Cardiac muscle cell (in vitro differentiated cells and primary cell): ENCODE results near the gene OR51E1. TPM values are rescaled to one million over a fixed set of nuclear protein-coding genes. Genes with fewer than 3 reads are reported as not detected.

Source experiments
- DNase-seq, 2 donors: peaks; one replicate each; pipeline versions ENCODE4 v3.0.0 to v3.0.0-alpha.2; 2010 to 2017; ENCODE audit warnings: low read depth in 1 of 2, low spot score in 1 of 2
- H3K27ac ChIP-seq: fragments of 200-600 bp; sonication (generic); 2 replicates; pipeline ENCODE4 v1.5.1; 2016
- H3K27me3 ChIP-seq: fragments of 200-600 bp; sonication (generic); 2 replicates; pipeline ENCODE4 v1.6.0; 2016; ENCODE audit warnings: control low read depth
- H3K36me3 ChIP-seq: fragments of 200-600 bp; sonication (generic); 2 replicates; pipeline ENCODE4 v1.5.1; 2016; ENCODE audit warnings: control low read depth
- H3K4me1 ChIP-seq: fragments of 200-600 bp; sonication (generic); 2 replicates; pipeline ENCODE4 v1.8.1; 2017; ENCODE audit warnings: low read depth, mild to moderate bottlenecking, mixed run types
- H3K4me3 ChIP-seq: fragments of 200-600 bp; sonication (generic); 2 replicates; pipeline ENCODE4 v1.5.1; 2016; ENCODE audit warnings: mild to moderate bottlenecking
- H3K9me3 ChIP-seq: fragments of 200-600 bp; sonication (generic); 2 replicates; pipeline ENCODE4 v1.5.1; 2017; ENCODE audit warnings: low read depth, mild to moderate bottlenecking, control low read depth
- CTCF ChIP-seq: IDR thresholded peaks from 2 replicates; pipeline ENCODE4 v1.5.1; 2012; ENCODE audit warnings: low read depth, mild to moderate bottlenecking, low read length
- polyA plus RNA-seq: library from polyadenylated mRNA; unstranded; fragments of >200 nt; fragmentation: Nextera tagmentation; extraction: Ambion mirVana; gene quantifications from 2 replicates; pipeline ENCODE4 v1.2.1, GENCODE V29; 2016
- total RNA-seq: library from RNA; depleted of rRNA; stranded (reverse); fragments of >200 nt; gene quantifications from 2 replicates; pipeline ENCODE4 v1.2.3, GENCODE V29; 2016

The OR51E1 gene
- total and polyA plus RNA-seq, 2 experiments from 2014 or later, result not detected

- H3K4me3 ChIP-seq, result no peak overlapping the region
- DNase-seq, result no peak
- no peaks in the 10 kb centered on the region for H3K4me1 ChIP-seq
- no peaks in the 10 kb centered on the region for H3K36me3 ChIP-seq
- no peaks in the 10 kb centered on the region for H3K9me3 ChIP-seq
- TF ChIP-seq CTCF, result no peak
- H3K27me3 ChIP-seq, result no peaks in the 10 kb centered on the region
- no peak overlapping the region for H3K27ac ChIP-seq
These were observed 39.0 kb downstream of the OR51E1 start for GRCh38 chr11:4682623-4683419.

GRCh38 chr11:4684631-4685285, 41.0 kb downstream of the OR51E1 start:
- H3K4me3 ChIP-seq, result no peak overlapping the region
- no peaks in the 10 kb centered on the region for H3K36me3 ChIP-seq
- DNase-seq, result no peak
- no peaks in the 10 kb centered on the region for H3K9me3 ChIP-seq
- H3K4me1 ChIP-seq, result no peaks in the 10 kb centered on the region
- no peak for TF ChIP-seq CTCF
- no peaks in the 10 kb centered on the region for H3K27me3 ChIP-seq
- no peak overlapping the region for H3K27ac ChIP-seq

- Histone ChIP-seq H3K36me3 (no peaks in the 10 kb centered on the region), H3K4me3 (no peak overlapping the region), H3K4me1 (no peaks in the 10 kb centered on the region), H3K9me3 (no peaks in the 10 kb centered on the region), H3K27ac (no peak overlapping the region), H3K27me3 (no peaks in the 10 kb centered on the region)
- TF ChIP-seq CTCF, result no peak
- DNase-seq, result no peak
These were observed 51.7 kb downstream of the OR51E1 start for GRCh38 chr11:4695442-4695841.

GRCh38 chr11:4697585-4697984, 53.8 kb downstream of the OR51E1 start, which contains the start of gene OR51E2:
Gene OR51E2 (minus strand): TSS chr11:4697853. CDS start chr11:4682711, 15,142 bp downstream.
- Histone ChIP-seq H3K4me1 (no peaks in the 10 kb centered on the region), H3K36me3 (no peaks in the 10 kb centered on the region), H3K9me3 (no peaks in the 10 kb centered on the region), H3K27me3 (no peaks in the 10 kb centered on the region), H3K4me3 (no peak within 1 kb of the TSS), H3K27ac (no peak within 1 kb of the TSS)
- TF ChIP-seq CTCF, result no peak
- DNase-seq, result no peak

GRCh38 chr11:4699697-4700435, 56.1 kb downstream of the OR51E1 start:
- Histone ChIP-seq H3K27me3 (no peaks in the 10 kb centered on the region), H3K4me1 (peaks cover 5% of the 10 kb centered on the region), H3K9me3 (no peaks in the 10 kb centered on the region), H3K36me3 (no peaks in the 10 kb centered on the region), H3K4me3 (no peak overlapping the region), H3K27ac (no peak overlapping the region)
- TF ChIP-seq CTCF, result no peak
- no peak for DNase-seq
